HPDE6-E6E7 (cell line): ENCODE data around the gene PRRT2.
A peak's percentile ranks its signal among the peaks of the same experiment; 100 is the strongest.
"Not testable (repeated sequence)": the region's sequence is repeated elsewhere in the genome, so short reads cannot be mapped to it uniquely, and the experiment has no call there.

ENCODE experiments used
- DNase-seq: peaks from one replicate; pipeline ENCODE4 v3.0.0; 2011; ENCODE audit warnings: missing footprints; ENCODE audit errors: extremely low spot score

PRRT2 gene

GRCh38 chr16:29790949-29791844 is 20.8 kb upstream of the PRRT2 start:
- no peak for DNase-seq

GRCh38 chr16:29791845-29792807 is 19.9 kb upstream of the PRRT2 start:
- DNase-seq, result no peak

GRCh38 chr16:29793153-29793552 is 18.8 kb upstream of the PRRT2 start:
- DNase-seq, result not testable (repeated sequence)

- no peak for DNase-seq
Observed at GRCh38 chr16:29794231-29794710, 17.7 kb upstream of the PRRT2 start.

GRCh38 chr16:29802416-29802935 is 9.5 kb upstream of the PRRT2 start:
- DNase-seq, result no peak

- DNase-seq, result no peak
Observed at GRCh38 chr16:29804020-29804419, 8.0 kb upstream of the PRRT2 start.

GRCh38 chr16:29804455-29805231 is 7.3 kb upstream of the PRRT2 start:
- DNase-seq, result no peak

GRCh38 chr16:29805232-29806098 is 6.5 kb upstream of the PRRT2 start:
- peak; percentile 73 for DNase-seq

GRCh38 chr16:29806099-29806579 is 5.9 kb upstream of the PRRT2 start, which contains the start of gene MAZ:
Gene MAZ, plus strand, starts transcription at chr16:29806529. Its CDS starts 173 bp downstream, at chr16:29806702.
- DNase-seq, result no peak

GRCh38 chr16:29806641-29807425 is 5.2 kb upstream of the PRRT2 start:
- no peak for DNase-seq

- no peak for DNase-seq
Observed at GRCh38 chr16:29807426-29808218, 4.4 kb upstream of the PRRT2 start.

- DNase-seq, result no peak
Observed at GRCh38 chr16:29808219-29808900, 3.6 kb upstream of the PRRT2 start.

GRCh38 chr16:29809031-29809747 is 2.8 kb upstream of the PRRT2 start:
- no peak for DNase-seq

GRCh38 chr16:29809850-29810698 is 1.9 kb upstream of the PRRT2 start:
- DNase-seq, result no peak

GRCh38 chr16:29810699-29811169 is 1.3 kb upstream of the PRRT2 start:
- no peak for DNase-seq
